Endothelial cell of hepatic sinusoid (primary cell): Measurements from ENCODE around the gene PODXL.

Experiments used
- in situ Hi-C: cut with HindIII; loops from 2 replicates; pipeline ENCODE4 v1.10.0; 2017; ENCODE audit warnings: low sequenced_read_pairs

Gene PODXL

DNA sequence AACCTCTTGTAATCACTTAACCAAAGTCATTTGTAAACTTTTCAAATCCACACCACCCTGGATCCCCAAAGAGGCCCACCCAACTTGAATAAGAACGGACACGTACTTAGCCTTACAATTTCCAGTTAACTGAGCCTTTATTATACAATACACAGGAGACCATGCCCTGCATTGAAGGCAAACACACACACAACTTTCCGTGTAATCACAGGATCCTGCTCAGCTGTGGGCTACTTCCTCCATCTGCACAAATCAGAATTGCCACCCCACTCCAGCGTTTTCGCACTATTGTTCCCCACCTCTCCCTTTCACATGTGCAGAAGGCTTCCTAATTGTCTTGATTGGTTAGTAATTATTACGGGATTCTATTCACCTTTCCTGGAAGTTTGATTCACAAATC, 12.1 kb upstream of the PODXL start:
- in situ Hi-C loops = no loop called here

DNA sequence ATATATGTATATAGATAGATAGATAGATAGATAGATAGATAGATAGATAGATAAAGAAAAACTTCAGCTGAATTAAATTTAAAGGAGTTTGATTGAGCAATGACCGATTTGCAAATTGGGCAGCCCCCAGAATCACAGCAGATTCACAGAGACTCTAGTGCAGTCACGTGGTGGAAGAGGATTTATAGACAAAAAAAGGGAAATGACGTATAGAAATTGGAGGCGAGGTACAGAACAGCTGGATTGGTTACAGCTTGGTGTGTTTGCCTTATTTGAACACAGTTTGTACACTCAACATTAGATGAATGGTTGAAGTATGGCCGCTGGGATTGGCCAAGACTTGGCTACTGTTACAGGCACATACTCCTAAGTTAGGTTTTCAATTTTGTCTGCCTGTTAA, 8.2 kb upstream of the PODXL start:
- in situ Hi-C loops = no loop called here

DNA sequence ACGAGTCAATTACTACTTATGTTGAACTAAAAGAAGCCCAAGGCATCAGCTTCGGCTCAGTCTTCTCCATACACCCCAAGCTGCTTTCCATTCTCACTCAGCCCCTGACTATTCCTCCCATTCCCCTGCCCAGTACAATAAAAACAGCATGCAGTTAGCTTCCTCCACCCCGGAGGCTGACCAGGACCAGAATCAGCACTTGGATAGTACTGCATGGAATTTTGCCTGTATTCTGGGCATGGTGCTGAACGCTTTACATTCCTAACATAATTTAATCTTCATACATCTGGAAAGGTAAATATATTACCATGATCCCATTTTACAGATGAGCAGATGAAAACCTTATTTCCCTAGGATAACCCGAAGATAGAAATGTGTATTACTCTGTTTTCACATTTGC, 7.5 kb upstream of the PODXL start:
- in situ Hi-C loops = no loop called here

DNA sequence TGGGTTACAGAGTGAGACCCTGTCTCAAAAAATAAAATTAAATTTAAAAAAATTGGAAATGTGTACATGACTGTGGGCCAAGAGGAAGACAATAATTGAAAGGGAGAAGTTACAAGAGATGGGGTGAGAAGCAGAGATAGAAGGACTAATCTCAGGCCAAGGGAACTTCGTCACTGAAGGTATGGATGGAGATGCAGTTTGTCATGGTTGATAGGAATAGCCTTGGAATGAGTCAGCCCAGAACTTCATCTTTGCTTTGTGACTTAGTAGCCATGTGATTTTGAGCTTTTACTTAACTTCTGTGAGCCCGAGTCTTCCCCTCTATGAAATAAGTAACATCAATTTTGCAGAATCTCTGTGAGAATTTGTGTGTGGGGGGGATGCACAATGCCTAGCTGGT, 6.5 kb upstream of the PODXL start:
- in situ Hi-C loops = no loop called here

DNA sequence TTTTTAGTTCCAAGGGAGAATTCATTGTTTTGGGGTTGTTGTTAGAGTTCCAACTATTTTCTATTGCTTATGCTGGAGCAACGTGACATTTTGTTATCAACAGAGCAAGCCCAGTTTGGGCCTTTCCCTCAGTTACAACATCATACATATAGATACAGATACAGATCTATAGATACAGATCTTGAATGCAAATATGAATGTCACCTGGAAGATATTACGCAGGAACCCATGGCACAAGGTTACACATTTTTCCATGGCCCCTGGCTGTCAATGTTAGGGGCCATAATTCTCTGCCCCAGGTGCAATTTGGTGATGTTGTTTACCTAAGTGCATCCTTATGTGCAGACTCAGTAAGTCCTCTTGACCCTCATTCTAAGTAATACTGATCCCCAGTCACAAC, 3.6 kb upstream of the PODXL start:
- in situ Hi-C loops = no loop called here

DNA sequence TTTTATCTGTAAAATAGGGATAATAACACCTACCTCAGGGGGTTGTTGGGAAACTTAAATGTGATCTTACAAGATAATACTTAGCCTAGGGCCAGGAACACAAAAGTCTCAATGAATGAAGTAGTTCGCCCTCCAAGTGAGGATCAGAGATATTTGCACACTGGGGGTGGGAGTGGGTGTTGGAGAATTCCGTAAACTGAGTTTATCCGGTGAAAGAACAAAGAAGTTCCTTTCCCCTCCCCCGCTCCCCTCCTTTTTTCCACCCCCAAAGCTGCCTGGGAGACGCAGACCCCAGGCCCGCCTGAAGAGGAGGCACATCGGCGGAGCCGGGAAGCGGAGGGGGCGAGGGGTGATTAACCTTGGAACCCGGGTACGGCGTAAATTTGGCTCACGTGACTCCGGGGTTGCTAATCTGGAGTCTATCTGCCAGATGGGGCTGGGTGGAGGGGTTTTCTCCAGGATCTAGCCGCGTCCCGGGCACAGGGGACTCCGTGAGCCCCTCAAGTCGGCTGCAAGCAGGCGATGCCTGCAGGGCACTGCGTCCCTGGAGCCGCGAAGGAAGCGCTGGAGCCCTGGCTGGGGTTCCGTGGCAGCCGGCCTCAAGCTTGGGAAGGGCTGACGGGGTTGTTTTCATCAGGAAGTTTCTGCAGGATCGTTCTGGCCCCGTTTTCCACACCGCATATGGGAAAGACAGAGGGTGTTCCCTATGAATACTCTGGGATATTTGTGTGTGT, 1.4 kb upstream of the PODXL start:
- in situ Hi-C loops = no loop called here

DNA sequence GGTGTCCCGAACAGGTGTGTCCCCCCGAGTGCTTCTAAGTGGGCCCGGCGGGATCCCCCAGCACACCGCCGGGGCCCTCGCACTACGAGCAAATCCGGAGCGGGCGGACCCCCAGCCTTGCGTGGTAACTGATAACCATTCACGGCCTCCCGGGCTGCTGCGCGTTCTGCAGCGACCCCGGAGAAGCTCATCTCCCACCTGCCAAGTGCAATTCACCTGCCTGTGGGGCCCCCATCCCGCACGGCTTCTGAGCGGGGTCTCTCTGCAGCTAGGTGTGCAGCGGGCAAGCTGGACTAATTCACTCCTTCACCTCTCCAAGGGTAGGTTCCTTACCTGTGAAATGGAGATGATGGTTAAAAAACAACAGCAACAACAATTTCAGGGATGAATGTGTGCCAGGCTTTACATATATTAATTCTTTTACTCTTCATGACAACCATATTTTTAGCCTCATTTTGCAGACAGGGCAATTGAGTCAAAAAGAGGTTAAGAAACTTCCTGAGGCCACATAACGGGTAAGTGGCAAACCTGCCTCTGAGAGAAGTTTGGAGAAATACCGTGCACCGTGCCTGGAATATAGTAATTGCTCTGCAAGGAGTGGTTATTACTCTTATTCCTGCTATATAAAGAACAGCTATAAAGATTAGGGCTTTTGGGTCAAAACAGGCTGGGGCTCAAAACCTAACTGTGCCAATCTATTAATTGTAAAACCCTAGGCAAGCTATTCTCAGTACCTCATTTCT, 652 bp upstream of the PODXL start:
- in situ Hi-C loops = no loop called here

DNA sequence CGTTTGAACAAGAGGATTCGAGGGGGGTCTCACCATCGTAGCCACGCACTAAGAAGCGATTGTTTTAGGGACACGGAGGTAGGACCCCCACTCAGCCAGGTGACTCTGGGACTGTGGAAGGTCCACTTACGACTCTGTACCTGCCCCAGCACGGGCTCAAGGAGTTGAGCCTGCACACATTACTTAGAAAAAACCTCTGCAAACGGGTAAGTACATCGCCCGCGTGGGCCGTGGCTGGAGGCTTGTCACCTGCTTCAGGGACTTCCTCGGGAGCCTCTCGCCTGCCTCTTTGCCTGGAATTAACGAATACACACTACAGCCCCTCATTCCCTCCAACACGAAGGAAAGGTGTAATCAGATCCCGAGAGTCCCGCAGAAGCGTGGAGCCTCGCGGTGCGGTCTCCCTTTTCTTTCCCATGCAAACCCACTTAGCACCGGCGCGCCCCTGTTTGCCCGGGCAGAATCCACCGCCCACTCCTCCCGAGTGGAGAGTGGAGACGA, 826 bp downstream of the PODXL start:
- in situ Hi-C loops = no loop called here

DNA sequence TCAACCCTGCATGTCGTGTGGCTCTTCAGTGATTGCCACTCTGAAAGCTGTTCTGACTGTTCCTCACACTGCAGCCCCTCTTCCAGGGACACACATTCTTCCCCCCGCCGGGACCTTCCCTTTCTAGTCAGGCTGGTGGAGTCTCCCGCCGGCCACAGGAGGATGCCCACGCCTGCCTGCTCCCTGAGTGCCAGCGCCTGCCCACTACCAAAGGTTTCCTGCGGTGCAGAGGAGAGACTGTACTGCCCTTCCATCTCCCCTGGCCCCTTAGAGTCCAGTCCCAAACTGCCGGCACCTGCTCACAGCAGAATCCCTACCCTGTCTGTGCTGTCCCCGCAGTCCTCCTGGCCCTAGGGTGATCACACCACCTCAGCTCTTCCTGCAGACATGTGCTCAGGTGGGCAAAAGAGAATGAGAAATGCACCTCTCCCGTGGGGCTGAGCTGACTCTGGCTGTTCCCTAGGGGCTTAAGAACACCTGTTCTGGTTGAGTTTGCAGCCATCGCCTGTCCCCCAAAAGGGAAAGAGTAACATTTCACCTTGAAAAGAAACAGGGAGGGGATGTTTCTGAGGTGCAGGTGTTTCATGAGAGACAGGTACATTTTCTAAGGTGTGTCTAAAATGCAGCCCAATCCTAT, 1.4 kb downstream of the PODXL start:
- in situ Hi-C loops = loop anchor here (5.0 kb wide), 2 partner anchors 62 to 87 kb away; no protein-coding TSS in a partner anchor

DNA sequence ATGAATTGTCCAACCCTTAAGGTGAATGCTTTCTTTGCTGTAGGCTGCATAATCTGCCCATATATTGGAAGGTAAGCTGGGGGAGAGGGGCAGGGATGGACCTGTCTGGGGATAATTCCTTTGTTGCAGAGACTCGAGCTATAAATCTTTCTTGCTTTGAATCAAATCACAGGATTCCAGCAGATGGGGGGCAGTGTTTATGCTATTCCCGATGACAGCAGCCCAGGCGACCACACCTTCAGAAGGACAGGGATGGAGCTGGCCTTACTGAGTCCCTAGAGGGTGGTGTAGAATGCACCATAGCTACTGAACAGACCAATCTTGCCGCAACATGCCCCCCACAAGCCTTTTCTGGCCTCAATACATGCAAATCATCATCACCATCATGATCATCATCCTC, 2.5 kb downstream of the PODXL start:
- in situ Hi-C loops = loop anchor here (5.0 kb wide), 2 partner anchors 63 to 88 kb away; no protein-coding TSS in a partner anchor

DNA sequence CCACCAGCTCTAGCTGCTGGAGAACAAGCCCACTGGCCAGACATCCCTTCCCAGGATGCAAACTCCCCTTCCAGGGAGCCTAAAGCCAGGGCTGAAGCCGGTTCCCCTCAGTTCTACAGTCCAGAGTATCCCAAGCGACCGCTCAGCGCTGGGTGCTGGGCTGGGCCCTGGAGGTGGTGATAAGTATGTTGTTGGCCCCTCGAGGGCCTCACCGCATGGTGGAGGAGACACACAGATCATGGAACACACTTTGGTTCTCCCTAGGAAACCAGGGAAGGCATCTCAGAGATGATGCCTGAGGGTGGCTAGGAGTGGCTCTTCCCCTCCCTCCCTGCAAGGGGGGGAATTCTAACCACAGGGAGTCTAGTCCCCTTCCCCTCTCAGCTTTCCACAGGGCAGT, 4.4 kb downstream of the PODXL start:
- in situ Hi-C loops = loop anchor here (5.0 kb wide), 2 partner anchors 65 to 90 kb away; no protein-coding TSS in a partner anchor

DNA sequence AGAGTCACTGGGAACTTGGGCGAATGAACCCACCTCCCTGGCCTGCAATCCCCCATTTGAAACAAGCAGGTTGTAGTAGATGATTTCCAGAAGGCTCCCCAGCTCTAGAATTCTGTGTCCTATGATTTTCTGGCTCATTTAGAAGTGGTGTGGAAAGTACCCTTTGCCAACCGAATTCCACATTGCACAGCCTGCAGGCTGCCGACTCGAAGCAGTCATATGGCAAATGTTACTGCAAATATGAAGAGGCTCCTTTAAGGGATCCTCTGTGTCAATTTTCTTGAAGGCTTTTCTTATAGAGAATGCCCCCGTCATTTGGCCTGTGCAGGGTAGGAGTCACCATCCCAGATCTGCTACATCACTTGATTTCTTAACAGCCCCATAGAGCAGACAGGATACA, 5.6 kb downstream of the PODXL start:
- in situ Hi-C loops = loop anchor here (5.0 kb wide), 2 partner anchors 66 to 91 kb away; no protein-coding TSS in a partner anchor

DNA sequence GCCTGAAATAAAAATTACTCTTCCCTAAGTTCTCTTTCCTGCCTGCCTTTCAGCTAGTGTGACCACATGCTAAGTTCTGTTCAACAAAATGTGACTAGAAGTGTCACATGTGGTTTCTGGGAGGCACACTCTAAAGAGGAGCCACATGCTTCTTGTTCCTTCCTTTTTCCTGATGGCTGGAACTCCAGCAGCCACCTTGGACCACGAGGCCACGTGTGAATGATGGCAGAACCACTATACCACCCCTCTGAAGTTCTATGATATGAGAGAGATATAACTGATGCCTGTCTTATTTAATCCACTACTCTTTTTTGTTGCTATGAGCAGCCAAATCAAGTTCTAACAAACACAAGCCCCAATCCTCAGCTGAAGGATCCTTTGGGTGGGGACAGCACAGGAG, 8.1 kb downstream of the PODXL start:
- in situ Hi-C loops = no loop called here

DNA sequence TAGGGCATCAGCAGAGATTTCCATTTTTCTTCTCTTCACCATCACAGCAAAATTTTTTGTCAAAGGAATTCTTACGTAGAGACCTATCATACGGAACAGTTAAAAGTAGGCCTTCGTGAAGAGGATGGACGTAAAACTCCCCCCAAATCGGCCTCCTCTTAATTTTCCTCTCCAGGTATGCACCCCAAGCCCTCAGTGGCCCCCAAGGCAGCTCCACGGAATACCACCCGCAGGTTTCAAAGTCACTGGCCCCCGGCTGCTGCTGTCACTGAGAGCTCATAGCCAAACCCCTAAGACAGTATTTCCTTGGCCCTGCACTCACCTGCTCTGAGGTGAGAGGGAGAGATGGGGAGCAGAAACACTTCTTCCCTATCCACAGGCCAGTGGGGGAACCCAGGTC, 8.8 kb downstream of the PODXL start:
- in situ Hi-C loops = no loop called here

DNA sequence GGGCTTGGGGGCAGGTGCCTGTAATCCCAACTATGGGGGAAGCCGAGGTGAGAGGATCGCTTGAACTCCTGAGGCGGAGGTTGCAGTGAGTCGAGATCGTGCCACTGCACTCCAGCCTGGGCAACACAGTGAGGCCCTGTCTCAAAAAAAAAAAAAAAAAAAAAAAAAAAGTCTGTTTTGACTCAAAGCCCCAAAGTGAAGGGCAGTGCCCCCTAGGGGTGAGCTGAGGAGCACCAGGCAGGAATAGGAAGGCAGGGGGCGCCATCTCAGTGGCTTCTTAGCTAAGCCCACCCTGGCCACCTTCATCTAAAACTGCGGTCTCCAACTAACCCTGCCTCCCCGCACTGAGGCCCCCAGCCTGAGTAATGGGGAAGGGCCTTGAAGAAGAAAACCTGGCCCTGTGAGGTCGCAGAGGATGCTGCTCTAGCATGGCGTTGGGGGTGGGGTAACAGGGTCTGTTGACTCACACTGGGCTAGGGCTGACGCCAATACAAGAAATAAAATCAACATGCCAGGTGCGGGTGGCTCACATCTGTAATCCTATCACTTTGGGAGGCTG, 9.8 kb downstream of the PODXL start:
- in situ Hi-C loops = no loop called here

DNA sequence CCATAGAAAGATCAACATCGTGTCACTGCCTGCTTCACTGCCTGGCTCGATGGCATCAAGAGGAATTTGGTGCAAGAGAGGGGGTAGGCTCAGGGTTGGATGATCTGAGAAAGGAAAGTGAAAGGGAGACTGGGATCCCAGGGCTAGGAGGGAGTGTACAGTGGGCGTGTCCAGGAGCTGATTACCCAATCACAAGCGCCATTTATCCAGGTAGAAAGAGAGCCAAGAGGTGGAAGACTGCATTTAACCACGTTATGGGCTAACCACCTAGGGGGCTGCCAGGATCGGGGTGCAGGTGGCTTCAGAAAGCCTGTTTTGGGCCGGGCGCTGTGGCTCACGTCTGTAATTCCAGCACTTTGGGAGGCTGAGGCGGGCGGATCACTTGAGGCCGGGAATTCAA, 10.3 kb downstream of the PODXL start:
- in situ Hi-C loops = no loop called here

DNA sequence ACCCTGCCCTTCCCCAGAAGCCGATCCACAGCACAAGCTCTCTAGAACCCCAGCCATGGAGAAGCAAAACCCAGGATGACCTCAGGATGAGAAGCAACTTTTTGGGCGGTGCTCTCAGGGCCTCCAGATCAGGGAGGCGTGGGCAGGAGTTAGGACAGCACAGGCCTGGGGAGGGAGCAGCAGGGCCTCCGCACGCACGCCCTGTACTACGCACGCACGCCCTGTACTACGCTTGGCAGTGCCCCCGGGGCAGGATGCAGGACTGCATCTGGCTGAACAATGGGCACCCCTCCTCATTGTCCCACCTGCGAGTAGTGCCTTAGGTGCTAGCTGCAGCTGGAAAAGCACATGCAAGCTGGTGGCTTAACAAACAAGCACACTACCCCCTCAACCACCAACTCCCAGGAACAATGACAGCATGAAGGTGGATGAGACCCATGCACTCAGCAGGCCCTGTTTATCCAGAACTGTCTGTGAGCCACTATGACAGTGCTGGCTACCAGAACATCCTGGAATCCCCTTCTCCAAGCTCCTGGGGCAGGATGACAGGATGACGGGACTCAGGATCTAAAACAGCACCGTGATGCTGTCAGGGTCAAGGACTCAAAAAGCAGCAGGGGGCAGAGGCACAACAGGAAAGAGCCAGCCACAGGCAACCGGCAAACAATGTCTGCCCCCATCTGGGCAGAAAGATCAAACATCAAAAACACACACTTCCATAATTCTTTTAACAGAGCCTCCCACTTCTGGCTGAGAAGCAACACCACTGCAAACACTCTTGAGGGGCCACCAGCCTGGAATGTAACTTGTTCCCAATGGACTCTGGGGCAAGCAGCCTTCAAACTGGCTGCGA, 11.8 kb downstream of the PODXL start:
- in situ Hi-C loops = no loop called here

DNA sequence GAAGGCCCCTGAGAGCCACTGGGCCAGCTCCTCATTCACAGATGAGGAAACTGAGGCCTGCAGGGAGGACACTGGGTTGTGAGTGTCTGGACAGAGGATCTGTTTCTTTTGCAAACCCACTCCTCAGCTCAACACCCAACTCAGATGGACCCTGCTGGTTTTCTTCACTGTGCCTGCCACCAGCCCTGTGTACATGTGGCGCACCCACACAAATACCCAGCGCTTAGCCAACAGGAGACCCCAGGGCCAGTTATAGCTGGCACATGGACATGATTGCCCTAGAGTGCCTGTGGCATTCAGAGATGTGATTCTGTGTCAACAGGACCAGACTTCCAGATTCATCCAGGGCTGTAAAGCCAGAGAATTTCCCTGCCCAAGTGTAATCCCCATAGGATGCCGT, 12.4 kb downstream of the PODXL start:
- in situ Hi-C loops = no loop called here

DNA sequence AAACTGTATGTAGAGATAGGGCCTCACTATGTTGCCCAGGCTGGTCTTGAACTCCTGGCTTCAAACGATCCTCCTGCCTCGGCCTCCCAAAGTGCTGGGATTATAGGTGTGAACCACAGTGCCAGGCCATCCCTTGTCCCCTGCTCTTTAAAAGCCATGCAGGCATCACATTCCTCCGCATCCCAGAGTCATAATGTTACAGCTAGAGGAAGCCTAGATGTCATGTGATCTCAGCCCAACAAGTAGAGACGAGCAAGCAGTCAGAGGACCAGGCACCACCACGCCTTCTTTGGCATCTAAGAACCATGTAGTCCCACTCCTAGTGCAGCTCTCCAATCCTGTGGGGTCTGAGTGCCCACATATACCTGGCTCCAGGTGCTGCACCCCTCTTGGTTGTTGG, 13.1 kb downstream of the PODXL start:
- in situ Hi-C loops = no loop called here

DNA sequence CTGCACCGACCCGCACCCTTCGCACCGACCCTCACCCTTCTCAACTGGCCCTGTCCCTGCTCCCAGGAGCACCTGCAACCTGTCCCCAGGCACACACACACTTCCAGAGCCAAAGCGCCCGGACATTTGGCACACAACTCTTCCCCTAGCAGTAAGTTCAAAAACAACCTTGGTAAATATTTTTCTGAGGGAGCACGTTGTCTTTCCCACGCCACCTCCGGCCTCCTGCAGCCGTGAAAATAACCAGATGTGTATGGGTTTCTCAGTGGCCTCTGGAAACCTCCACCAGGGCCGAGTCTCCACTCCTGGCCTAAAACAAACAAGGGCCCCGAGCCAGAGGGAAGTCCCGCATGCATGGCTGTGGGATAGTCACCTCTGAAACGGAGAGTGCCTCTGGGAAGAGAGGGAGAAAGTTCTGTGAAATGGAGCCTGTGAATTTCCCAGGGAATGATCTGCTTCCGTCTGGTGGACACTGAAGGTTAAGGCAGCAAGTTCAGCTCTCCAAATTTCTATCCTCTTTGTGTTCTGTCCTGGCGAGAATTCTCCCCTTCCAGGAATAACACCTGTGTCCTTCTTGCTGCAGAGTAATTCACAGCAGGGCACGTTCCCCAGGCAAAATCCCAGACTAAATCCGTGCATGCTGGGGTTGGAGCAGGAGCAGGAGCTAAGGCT, 15.8 kb downstream of the PODXL start:
- in situ Hi-C loops = no loop called here
